Mucosa of descending colon (tissue), 3 donors: ENCODE measurements around the gene NIM1K. TPM values are rescaled to one million over a fixed set of nuclear protein-coding genes. Genes with fewer than 3 reads are reported as not detected.
A peak's percentile ranks its signal among the peaks of the same experiment; 100 is the strongest.

Source experiments
- ATAC-seq: fragments of 200-7000 bp; cut with Tn5 transposase; one replicate; pipeline ENCODE4 v1.9.1; 2020; ENCODE audit warnings: mild to moderate bottlenecking, moderate library complexity
- DNase-seq, 3 donors: peaks; one replicate each; pipeline ENCODE4 v3.0.0-alpha.2; 2020
- H3K36me3 ChIP-seq: fragments of 200-600 bp; one replicate; pipeline ENCODE4 v1.8.0; 2021; ENCODE audit warnings: low read depth, mild to moderate bottlenecking
- H3K4me1 ChIP-seq: fragments of 200-600 bp; one replicate; pipeline ENCODE4 v1.8.0; 2021; ENCODE audit warnings: low read depth, mild to moderate bottlenecking
- H3K4me3 ChIP-seq: fragments of 200-600 bp; one replicate; pipeline ENCODE4 v1.8.0; 2021; ENCODE audit warnings: mild to moderate bottlenecking
- H3K9me3 ChIP-seq: fragments of 200-600 bp; one replicate; pipeline ENCODE4 v1.8.0; 2021; ENCODE audit warnings: mild to moderate bottlenecking
- intact Hi-C, 2 donors: fragments of 100-400 bp; cut with DNase I in 1 of 2; cut with micrococcal nuclease in 1 of 2; formaldehyde crosslinking; loops; one replicate each; pipeline versions ENCODE4 v1.11.0 to v1.11.1; 2022; cut with DNase I, micrococcal nuclease
- total RNA-seq, 3 donors: library from RNA; stranded (reverse); fragmentation: NEBNext Ultra II Directional in 2 of 3; extraction: Animal tissue kit (Norgen Biotek cat#: 25700) in 2 of 3; gene quantifications; one replicate each; pipeline versions ENCODE4 v1.2.1 to v1.2.4, GENCODE V29; 2021 to 2023
- TF ChIP-seq, protein P1 (sequence below): fragments of 200-600 bp; IDR thresholded peaks from one replicate; pipeline ENCODE4 v1.8.0; 2022; ENCODE audit warnings: antibody characterized with exemption, mild to moderate bottlenecking
- donor health status: DM: no; HTN: no; CAD: no; lungs with moderate emphysema.
- donor health status: DM: no; HTN: no; CAD: no.
- donor health status: DM: no; HTN: yes; CAD: no.

Gene NIM1K
- total RNA-seq, 3 donors from 2014 or later: 0.20 to 1.5 (median 0.43) TPM

DNA sequence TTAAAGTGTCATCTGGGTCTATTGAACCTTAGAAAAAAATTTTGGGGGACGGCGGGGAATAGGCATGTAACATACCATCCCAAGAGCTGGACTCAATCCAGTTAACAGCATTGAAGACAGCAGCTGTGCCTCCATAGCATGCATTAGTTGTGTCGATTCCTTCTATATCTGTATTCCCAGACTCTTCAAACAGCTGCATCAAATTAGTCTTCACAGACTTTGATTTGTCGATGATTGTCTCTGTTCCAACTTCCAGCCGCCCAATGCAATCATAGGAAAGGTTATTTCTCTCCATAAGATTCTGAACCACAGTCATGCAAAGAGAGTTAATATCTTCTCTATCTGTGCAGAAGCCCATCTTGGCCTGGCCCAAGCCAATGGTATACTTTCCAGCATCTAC is 106.4 kb downstream of the NIM1K start:
- intact Hi-C loops: no loop called here
- H3K4me3 ChIP-seq: no peak overlapping the region
- DNase-seq (no peak), ATAC-seq (no peak)
- H3K4me1 ChIP-seq: no peaks in the 10 kb centered on the region
- H3K36me3 ChIP-seq: no peaks in the 10 kb centered on the region
- no peaks in the 10 kb centered on the region for H3K9me3 ChIP-seq
- TF ChIP-seq, protein P1, sequence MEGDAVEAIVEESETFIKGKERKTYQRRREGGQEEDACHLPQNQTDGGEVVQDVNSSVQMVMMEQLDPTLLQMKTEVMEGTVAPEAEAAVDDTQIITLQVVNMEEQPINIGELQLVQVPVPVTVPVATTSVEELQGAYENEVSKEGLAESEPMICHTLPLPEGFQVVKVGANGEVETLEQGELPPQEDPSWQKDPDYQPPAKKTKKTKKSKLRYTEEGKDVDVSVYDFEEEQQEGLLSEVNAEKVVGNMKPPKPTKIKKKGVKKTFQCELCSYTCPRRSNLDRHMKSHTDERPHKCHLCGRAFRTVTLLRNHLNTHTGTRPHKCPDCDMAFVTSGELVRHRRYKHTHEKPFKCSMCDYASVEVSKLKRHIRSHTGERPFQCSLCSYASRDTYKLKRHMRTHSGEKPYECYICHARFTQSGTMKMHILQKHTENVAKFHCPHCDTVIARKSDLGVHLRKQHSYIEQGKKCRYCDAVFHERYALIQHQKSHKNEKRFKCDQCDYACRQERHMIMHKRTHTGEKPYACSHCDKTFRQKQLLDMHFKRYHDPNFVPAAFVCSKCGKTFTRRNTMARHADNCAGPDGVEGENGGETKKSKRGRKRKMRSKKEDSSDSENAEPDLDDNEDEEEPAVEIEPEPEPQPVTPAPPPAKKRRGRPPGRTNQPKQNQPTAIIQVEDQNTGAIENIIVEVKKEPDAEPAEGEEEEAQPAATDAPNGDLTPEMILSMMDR: no peak

DNA sequence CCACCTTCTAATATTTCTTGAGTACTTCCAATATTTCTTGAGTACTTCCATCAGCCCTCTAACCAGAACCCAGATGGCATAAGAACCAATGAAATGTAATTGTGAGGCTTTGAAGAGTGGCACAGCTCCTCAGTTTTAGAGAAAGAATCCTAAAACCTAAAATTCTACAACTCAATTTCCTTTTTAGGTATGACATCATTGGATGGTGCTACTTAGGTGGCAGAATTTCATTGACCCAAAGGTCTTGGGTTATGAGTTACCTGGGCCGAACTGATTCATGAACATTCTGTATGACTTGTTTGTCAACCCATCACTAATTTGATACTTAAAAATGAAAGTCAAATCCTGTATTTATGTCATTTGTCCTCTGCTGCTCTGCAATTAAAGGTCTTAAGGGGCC is 108.1 kb downstream of the NIM1K start:
- no peak for ATAC-seq
- no peaks in the 10 kb centered on the region for H3K36me3 ChIP-seq
- H3K9me3 ChIP-seq: no peaks in the 10 kb centered on the region
- no peak overlapping the region for H3K4me3 ChIP-seq
- TF ChIP-seq, protein P1: no peak
- DNase-seq: no peak
- intact Hi-C loops: no loop called here
- no peaks in the 10 kb centered on the region for H3K4me1 ChIP-seq

DNA sequence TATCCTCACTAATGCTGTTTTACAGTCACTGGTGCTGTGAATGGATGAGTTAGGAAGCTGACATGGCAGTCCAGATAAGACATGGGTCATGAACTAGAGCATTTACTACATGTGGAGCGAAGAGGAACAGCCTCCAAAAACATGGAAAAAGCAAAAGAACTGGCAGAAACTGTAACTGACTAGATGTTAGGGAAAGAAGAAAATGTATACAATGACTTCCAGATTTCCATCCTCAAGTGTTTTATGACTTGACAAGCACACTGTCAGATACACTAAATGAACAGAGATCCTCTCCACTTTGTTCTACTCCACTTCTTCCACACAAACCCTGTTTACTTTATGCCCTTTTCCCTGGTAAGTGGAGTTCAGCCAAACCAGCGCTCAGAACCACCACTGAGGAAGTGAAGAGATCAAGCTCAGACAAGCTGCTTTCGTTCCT is 109.6 kb downstream of the NIM1K start:
- ATAC-seq: peak; percentile 12
- H3K4me3 ChIP-seq: no peak overlapping the region
- intact Hi-C loops: no loop called here

DNA sequence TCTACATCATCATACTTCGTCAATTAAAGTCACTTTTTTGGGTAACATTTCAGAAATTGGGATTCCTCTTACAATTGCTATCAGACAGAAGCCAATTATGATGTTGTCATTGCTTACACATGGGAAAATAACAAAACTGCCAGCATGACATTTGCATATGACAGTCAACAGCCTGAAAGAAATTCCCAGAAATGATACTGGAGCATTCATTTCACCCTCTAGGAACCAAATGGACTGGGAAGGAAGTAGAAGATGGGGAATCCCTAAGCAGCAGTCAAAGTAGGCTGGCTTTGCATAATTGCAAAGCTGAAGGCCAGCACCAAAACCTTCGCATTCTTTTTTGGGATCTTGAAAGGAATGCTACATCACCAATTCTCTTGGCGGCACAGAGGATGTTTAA is 110.5 kb downstream of the NIM1K start:
- H3K36me3 ChIP-seq: no peaks in the 10 kb centered on the region
- TF ChIP-seq, protein P1: no peak
- peaks cover 3% of the 10 kb centered on the region for H3K4me1 ChIP-seq
- ATAC-seq: no peak
- H3K4me3 ChIP-seq: no peak overlapping the region
- no peak for DNase-seq
- no peaks in the 10 kb centered on the region for H3K9me3 ChIP-seq
- intact Hi-C loops: no loop called here

More for the DNA sequence above, 109.6 kb downstream of the NIM1K start:
- no peaks in the 10 kb centered on the region for H3K9me3 ChIP-seq
- no peaks in the 10 kb centered on the region for H3K4me1 ChIP-seq
- DNase-seq: no peak
- H3K36me3 ChIP-seq: no peaks in the 10 kb centered on the region
- TF ChIP-seq, protein P1: no peak

DNA sequence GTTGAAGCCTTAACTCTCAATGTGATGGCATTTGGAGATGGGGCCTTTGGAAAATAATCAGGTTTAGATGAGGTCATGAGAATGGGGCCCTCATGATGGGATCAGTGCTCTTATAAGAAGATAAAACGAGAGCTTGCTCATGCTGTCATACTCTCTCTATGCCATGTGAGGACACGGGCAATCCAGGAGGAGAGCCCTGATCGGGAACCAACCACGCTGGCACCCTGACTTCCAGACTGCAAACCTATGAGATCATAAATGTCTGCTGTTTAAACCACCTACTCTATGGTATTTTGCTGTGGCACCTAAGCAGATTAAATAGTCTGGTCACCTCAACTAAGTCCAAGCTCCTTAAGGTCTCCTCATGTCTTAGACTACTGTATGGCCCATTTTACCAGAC is 111.2 kb downstream of the NIM1K start:
- H3K9me3 ChIP-seq: no peaks in the 10 kb centered on the region
- no peak overlapping the region for H3K4me3 ChIP-seq
- intact Hi-C loops: no loop called here
- ATAC-seq: no peak
- TF ChIP-seq, protein P1: no peak
- peaks cover 3% of the 10 kb centered on the region for H3K4me1 ChIP-seq
- DNase-seq: no peak
- no peaks in the 10 kb centered on the region for H3K36me3 ChIP-seq

DNA sequence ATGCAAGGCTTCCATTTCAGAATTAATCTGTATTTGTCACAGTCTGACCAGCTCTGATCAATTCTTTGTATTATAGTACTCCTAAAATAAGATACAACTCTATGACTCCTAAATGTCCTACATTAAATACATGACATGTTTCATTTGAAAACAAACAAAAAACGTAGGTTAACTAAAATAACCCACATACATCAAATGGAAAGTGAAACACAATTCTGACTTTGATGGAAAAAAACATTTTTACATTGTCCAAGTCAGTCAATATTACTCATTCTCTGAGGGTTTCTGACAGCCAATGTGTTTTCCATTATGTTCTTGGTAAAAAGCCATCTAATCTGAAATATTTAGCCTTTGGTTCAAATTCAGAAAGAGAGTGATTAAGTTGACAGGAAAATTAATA is 112.5 kb downstream of the NIM1K start:
- Histone ChIP-seq H3K4me1 (peaks cover 3% of the 10 kb centered on the region), H3K9me3 (no peaks in the 10 kb centered on the region), H3K4me3 (no peak overlapping the region), H3K36me3 (no peaks in the 10 kb centered on the region)
- TF ChIP-seq, protein P1: no peak
- intact Hi-C loops: no loop called here
- no peak for DNase-seq
- no peak for ATAC-seq
